HG03342 (cell line): ENCODE measurements around the gene TGFBR1.
A peak's percentile ranks its signal among the peaks of the same experiment; 100 is the strongest.

ENCODE experiments used
- ATAC-seq: cut with Tn5 transposase; IDR thresholded peaks from one replicate; pipeline ENCODE4 v1.9.1; 2021; ENCODE audit warnings: mild to moderate bottlenecking, moderate library complexity; ENCODE audit not compliant: unreplicated experiment

The TGFBR1 gene

GRCh38 chr9:99105152-99106043 lies 485 bp downstream of the TGFBR1 start:
- ATAC-seq = peak; percentile 34

GRCh38 chr9:99106044-99106375 lies 1.1 kb downstream of the TGFBR1 start:
- no peak for ATAC-seq

GRCh38 chr9:99107421-99107820 lies 2.5 kb downstream of the TGFBR1 start:
- no peak for ATAC-seq

DNA sequence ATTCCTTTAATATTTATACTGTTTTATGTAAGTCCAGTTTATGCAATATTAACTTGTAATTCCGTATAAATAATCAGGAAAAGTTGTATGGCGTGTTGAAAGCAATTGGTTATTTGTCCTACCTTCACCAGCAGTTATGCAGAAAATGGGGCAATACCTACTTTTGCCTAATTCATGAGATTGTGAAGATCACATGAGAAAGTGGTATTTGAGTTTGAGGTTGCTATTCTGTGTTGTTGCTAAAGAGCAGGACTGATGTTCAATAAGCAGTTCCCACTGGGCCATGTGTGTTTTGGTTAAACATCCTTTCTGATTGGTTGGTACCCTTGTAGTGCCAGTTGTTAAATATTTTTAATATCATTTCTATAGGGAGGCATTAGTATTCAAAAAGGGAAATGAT lies 3.2 kb downstream of the TGFBR1 start:
- ATAC-seq = no peak

- ATAC-seq = no peak
These were observed 4.6 kb downstream of the TGFBR1 start for GRCh38 chr9:99109522-99109921.

GRCh38 chr9:99112750-99113413 lies 8.0 kb downstream of the TGFBR1 start:
- no peak for ATAC-seq

- no peak for ATAC-seq
These were observed 8.6 kb downstream of the TGFBR1 start for GRCh38 chr9:99113414-99114048.

DNA sequence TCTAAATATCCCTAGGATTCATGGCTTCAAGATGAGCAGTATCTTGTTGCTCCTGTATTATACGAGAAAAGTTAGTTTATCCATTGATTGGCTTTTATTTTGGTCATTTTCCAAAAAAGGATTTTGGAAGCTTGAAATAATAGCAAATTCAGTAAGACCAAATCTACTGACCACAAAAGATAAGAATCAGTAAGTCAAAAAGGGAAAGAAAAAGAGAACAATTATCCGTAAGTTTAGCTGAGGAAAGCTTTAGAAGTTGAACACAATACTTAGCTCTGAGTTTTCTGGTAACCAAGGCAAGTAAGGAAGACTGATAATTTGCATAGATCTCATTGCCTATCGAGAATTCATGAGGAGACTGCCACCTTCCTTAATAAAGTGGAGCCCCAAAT lies 9.1 kb downstream of the TGFBR1 start:
- no peak for ATAC-seq

GRCh38 chr9:99114846-99115500 lies 10.1 kb downstream of the TGFBR1 start:
- no peak for ATAC-seq

DNA sequence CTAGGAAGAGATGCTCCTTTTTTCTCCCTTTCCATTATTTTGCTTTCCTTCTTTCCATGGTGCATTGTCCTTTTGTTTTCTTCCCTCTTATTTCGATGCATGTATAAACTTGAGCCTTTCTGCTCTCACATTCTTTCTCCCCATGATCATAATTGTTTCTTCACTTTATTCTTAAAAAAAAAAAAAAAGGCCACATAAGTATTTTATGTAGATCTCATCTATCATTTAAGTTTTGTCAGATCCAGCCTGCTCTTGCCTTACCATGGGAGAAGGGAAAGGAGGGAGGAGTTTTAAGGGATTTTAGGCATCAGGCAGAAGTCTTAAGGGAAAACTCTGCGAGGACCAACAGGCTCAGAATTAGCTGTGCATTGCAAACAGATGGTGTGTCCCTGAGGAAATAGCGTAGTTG lies 11.1 kb downstream of the TGFBR1 start:
- no peak for ATAC-seq

DNA sequence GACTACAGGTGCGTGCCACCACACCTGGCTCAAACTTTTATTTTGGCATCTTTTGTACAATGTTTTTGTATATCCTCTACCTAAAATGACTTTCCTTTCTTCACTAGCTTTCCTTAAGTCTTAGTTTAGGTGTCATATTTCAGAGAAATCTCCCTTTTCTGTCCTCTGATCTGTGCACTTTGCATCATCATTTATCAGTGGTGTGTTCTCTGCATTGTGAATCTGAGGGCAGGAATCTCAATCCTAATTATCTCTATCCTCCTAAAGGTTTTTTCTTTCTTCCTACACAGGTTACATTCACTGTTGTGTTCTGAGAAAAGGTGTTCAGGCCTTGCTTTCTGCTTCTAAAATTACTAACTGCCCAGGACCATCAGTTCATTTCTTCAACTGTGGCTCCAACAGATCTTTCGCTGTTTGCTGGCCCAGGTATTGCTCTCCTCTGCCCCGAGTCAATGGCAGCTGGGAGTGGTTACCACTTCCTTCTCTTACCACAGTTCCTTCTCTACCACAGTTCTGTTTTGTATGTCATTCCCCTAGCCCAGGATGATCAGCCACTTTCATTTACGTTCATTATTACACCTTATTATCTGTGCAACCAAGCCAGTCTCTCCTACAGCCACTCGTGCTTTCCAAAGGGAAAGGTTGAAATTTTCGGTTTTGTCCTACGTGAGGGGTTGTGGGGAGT lies 14.0 kb downstream of the TGFBR1 start:
- peak; percentile 97 for ATAC-seq

GRCh38 chr9:99119976-99120655 lies 15.2 kb downstream of the TGFBR1 start:
- no peak for ATAC-seq

DNA sequence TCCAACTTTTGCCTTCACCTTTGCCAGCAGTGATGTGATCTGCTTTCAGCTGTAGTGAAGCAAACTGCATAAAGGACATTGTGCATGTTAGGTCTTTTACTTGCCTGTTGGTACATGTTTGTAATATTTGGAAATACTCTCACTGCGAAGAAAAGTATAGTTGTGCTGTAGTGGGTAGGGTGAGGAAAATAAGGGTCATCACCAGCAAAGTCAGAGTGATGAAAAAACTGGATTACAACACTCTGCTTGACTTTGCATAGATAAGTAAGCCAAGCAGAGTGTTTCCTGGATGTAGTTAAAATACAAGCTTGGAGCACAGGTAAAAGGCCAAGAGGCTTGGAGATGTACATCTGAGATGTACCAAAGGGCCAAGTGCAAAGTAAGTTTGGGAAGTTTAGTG lies 16.7 kb downstream of the TGFBR1 start:
- ATAC-seq = no peak

- no peak for ATAC-seq
These were observed 19.8 kb downstream of the TGFBR1 start for GRCh38 chr9:99124534-99125255.

DNA sequence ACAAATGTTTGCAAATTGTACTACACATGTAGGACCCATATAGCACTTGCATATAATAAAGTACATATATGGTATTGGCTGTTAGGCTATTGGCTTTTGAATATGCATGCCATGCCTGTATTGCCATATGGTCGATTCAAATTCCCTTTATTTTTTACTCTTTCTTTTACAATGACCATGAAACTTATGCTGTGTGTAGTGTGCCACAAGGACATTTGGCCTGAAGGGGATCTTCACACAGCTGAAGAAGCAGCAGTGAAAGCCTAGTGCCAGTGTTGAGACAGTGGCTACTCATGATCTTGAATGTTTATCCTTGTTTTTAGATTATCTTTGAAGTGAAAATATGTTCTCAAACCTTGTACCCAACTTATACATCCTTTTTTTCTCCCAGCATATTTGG lies 20.5 kb downstream of the TGFBR1 start:
- no peak for ATAC-seq

DNA sequence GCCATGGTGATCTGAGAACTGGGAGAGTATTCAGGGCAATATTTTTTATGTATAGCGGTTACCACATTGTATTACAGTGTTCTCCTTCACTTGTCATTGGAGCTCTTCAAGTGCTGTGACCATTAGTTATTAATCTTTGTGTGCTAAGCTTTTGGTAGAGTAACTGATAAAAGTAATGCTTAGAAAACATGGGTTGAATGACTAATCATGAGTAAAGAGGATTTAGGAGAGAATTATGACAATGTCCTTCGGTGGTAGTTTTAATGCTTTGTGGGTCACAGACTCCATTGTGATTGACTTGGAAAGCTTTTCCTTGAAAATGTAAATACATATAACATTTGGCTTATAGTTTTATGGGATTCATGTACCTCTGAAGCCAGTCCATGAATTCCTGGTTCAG lies 21.4 kb downstream of the TGFBR1 start:
- ATAC-seq = no peak

GRCh38 chr9:99127356-99128132 lies 22.6 kb downstream of the TGFBR1 start:
- ATAC-seq = no peak

DNA sequence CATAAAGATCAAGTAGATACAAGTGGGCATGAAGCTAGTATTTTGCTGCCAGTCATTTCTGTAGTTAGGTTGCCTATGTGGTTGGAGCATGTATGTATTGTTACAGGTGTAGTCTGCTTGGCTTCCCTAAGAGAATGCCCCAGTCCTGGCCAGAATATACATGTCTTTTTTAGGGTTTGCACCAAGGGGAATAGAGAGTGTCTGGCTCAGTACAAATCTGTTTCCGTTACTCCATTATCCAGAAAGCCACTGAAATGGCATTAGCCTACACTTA lies 23.2 kb downstream of the TGFBR1 start:
- no peak for ATAC-seq

DNA sequence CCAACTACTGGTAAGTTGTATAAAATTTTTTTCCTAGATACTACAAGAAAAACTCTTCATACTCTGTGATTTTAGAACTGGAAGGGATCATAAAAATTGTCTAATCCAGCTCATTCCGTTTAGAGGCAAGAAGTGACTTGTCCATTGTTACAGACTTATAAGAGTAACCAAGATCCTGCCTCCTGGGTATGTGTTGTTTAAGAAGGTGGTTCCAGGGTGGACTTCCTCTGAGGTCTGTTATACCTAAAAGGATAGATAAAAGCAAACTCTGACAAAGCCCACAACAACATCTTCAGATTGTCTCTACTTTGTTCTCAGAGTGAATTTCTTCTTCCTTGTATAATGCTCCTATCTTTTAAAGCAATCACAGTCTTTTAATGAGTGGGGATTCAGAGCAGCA lies 24.2 kb downstream of the TGFBR1 start:
- ATAC-seq = no peak
